Peyer's patch (tissue), 4 donors: Measurements from ENCODE around the gene CUL2. TPM values are rescaled to one million over a fixed set of nuclear protein-coding genes. Genes with fewer than 3 reads are reported as not detected.
"Not testable (repeated sequence)": the region's sequence is repeated elsewhere in the genome, so short reads cannot be mapped to it uniquely, and the experiment has no call there.

Experiments
- DNase-seq, 3 donors: peaks; one replicate each; pipeline ENCODE4 v3.0.0-alpha.2; 2017 to 2019
- H3K27ac ChIP-seq, 4 donors: fragments of 200-600 bp; sonication (generic); one replicate each; pipeline ENCODE4 v1.5.1; 2016 to 2019
- H3K27me3 ChIP-seq, 2 donors: fragments of 200-600 bp; sonication (generic); one replicate each; pipeline ENCODE4 v1.5.1; 2019
- H3K36me3 ChIP-seq, 3 donors: fragments of 200-600 bp; sonication (generic); one replicate each; pipeline ENCODE4 v1.5.1; 2016 to 2019
- H3K4me1 ChIP-seq, 4 donors: fragments of 200-600 bp; sonication (generic); one replicate each; pipeline ENCODE4 v1.5.1; 2016 to 2019
- H3K4me3 ChIP-seq, 4 donors: fragments of 200-600 bp; sonication (generic); 1 replicate in 3 of 4; 2 replicates in 1 of 4; pipeline ENCODE4 v1.5.1; 2016 to 2019; ENCODE audit warnings: mild to moderate bottlenecking in 1 of 4
- H3K9me3 ChIP-seq, 4 donors: fragments of 200-600 bp; sonication (generic); one replicate each; pipeline ENCODE4 v1.5.1; 2016 to 2019; ENCODE audit warnings: mild to moderate bottlenecking in 1 of 4
- POLR2A ChIP-seq, 2 donors: fragments of 450-650 bp; IDR thresholded peaks; one replicate each; pipeline ENCODE4 v1.5.1; 2017; ENCODE audit warnings: antibody characterized with exemption in 2 of 2, mild to moderate bottlenecking in 2 of 2, moderate library complexity in 2 of 2
- total RNA-seq, 4 donors: library from RNA; depleted of rRNA; stranded (reverse); fragments of >200 nt; gene quantifications; one replicate each; pipeline ENCODE4 v1.1.0, GENCODE V29; 2016
- TF ChIP-seq, protein P1 (sequence below), 6 experiments: fragments of 450-650 bp in 4 of 6; fragments of 200-600 bp in 2 of 6; sonication (generic) in 1 of 6; IDR thresholded peaks; one replicate each; pipeline ENCODE4 v1.5.1; 2017 to 2019; ENCODE audit warnings: antibody characterized with exemption in 6 of 6, mild to moderate bottlenecking in 3 of 6, moderate library complexity in 1 of 6

The CUL2 gene
- total RNA-seq, 4 donors from 2014 or later, result 13.8 to 21.6 (median 17.7) TPM

DNA sequence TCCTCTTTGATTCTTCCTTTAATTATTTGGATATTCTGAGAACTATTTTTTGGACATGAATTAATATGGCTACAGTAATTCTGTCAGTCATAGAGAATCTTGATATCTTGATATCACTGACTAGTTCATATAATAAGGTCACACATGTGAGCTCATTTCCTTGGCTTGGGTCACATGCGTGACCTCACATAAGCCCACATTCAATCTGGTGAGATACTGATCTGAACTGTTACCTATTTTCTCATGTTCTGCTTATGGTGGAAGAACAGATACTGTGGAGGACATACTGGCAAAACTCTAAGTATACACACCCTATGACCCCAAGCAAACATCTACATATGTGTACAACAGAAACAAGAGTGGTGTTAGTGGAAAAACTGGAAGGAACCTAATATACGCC is 44.1 kb downstream of the CUL2 start:
- H3K27me3 ChIP-seq, result no peaks in the 10 kb centered on the region
- H3K4me1 ChIP-seq, result no peaks in the 10 kb centered on the region
- H3K36me3 ChIP-seq, result peaks cover 0 to 55% (median 0%) of the 10 kb centered on the region in 3 donors
- no peak for TF ChIP-seq POLR2A (IDR thresholded peaks at IDR 0.05)
- TF ChIP-seq, protein P1, sequence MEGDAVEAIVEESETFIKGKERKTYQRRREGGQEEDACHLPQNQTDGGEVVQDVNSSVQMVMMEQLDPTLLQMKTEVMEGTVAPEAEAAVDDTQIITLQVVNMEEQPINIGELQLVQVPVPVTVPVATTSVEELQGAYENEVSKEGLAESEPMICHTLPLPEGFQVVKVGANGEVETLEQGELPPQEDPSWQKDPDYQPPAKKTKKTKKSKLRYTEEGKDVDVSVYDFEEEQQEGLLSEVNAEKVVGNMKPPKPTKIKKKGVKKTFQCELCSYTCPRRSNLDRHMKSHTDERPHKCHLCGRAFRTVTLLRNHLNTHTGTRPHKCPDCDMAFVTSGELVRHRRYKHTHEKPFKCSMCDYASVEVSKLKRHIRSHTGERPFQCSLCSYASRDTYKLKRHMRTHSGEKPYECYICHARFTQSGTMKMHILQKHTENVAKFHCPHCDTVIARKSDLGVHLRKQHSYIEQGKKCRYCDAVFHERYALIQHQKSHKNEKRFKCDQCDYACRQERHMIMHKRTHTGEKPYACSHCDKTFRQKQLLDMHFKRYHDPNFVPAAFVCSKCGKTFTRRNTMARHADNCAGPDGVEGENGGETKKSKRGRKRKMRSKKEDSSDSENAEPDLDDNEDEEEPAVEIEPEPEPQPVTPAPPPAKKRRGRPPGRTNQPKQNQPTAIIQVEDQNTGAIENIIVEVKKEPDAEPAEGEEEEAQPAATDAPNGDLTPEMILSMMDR (IDR thresholded peaks at IDR 0.05), result no peak
- no peak overlapping the region for H3K4me3 ChIP-seq
- no peak for DNase-seq
- H3K27ac ChIP-seq, result no peak overlapping the region
- H3K9me3 ChIP-seq, result no peaks in the 10 kb centered on the region

DNA sequence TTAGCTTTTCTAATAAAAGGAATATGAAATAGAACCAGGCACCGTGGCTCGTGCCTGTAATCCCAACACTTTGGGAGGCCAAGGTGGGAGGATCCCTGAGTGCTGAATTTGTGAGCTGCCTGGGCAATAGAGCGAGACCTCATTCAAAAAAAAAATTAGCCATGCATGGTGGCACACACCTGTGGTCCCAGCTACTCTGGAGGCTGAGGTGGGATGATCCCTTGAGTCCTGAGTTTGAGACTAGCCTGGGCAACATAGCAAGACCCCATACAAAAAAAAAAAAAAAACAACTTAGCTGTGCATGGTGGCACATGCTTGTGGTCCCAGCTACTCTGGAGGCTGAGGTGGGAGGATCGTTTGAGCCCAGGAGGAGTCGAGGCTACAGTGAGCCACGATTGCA is 44.9 kb downstream of the CUL2 start:
- H3K36me3 ChIP-seq, result peaks cover 0 to 48% (median 0%) of the 10 kb centered on the region in 3 donors
- DNase-seq, H3K27me3 ChIP-seq, H3K27ac ChIP-seq, H3K9me3 ChIP-seq, H3K4me3 ChIP-seq, H3K4me1 ChIP-seq: not testable (repeated sequence)

DNA sequence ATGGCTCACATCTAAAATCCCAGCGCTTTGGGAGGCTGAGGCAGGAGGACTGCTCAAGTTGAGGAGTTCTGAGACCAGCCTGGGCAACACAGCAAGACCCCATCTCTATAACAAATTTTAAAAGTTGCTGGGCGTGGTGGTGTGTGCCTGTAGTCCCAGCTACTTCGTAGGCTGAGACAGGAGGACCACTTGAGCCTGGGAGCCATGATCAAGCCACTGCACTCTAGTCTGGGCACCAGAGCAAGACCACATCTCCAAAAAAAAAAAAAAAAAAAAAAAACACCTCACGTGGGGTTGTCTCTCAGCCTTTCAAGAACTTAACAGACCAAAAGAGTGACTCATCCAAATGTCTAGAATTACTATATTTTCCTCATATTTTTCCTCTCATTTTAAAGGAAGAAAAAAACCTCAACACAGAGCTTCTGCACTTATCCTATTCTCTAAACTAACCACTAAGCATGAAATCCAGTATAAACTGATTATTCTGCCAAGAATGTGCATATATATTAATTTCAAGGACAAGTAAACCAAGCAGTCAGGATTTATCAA is 46.3 kb downstream of the CUL2 start:
- no peak overlapping the region for H3K27ac ChIP-seq
- H3K36me3 ChIP-seq, result peaks cover 0 to 48% (median 0%) of the 10 kb centered on the region in 3 donors
- H3K4me3 ChIP-seq, result no peak overlapping the region
- H3K9me3 ChIP-seq, result no peaks in the 10 kb centered on the region
- no peaks in the 10 kb centered on the region for H3K4me1 ChIP-seq
- H3K27me3 ChIP-seq, result no peaks in the 10 kb centered on the region
- TF ChIP-seq POLR2A (IDR thresholded peaks at IDR 0.05), result no peak
- TF ChIP-seq, protein P1 (IDR thresholded peaks at IDR 0.05), result no peak
- no peak for DNase-seq

DNA sequence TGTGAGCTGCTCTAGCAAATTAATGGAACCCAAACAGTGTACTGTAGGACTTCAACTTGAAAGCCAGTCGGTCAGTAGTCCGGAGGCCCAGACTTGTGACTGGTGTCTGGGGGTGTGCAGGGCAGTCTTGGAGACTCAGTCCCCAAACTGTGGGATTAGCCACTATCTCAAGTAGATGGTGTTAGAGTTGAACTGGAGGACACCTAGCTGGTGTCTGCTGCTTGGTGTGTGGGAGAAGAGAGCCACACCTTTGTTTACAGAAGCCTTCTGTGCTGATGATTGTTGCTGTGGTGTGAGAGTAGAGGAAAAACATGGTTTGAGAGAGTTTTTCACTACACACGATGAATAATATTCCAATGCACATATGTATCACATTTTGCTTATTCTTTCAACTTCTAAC is 47.4 kb downstream of the CUL2 start:
- Histone ChIP-seq H3K36me3 (peaks cover 0 to 47% (median 0%) of the 10 kb centered on the region in 3 donors), H3K4me3 (no peak overlapping the region), H3K4me1 (no peaks in the 10 kb centered on the region), H3K27me3 (no peaks in the 10 kb centered on the region), H3K9me3 (no peaks in the 10 kb centered on the region), H3K27ac (no peak overlapping the region)
- no peak for DNase-seq
- TF ChIP-seq, protein P1 (IDR thresholded peaks at IDR 0.05), result no peak
- TF ChIP-seq POLR2A (IDR thresholded peaks at IDR 0.05), result no peak

DNA sequence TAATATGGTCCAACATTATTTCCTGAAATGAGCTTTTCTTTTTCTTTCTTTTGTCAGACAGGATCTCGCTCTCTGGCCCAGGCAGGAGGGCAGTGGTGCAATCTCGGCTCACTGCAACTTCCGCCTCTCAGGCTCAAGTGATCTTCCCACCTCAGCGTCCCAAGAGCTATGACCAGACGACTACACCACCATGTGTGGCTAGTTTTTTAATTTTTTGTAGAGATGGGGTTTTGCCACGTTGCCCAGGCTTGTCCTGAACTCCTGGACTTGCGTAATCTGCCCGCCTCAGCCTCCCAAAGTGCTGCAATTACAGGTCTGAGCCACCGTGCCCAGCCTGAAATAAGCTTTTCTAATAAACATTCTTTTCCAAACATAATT is 48.6 kb downstream of the CUL2 start:
- no peaks in the 10 kb centered on the region for H3K9me3 ChIP-seq
- no peak overlapping the region for H3K4me3 ChIP-seq
- TF ChIP-seq, protein P1 (IDR thresholded peaks at IDR 0.05), result no peak
- no peak for TF ChIP-seq POLR2A (IDR thresholded peaks at IDR 0.05)
- H3K27me3 ChIP-seq, result no peaks in the 10 kb centered on the region
- no peaks in the 10 kb centered on the region for H3K4me1 ChIP-seq
- no peak for DNase-seq
- peaks cover 0 to 48% (median 0%) of the 10 kb centered on the region in 3 donors for H3K36me3 ChIP-seq
- H3K27ac ChIP-seq, result no peak overlapping the region

DNA sequence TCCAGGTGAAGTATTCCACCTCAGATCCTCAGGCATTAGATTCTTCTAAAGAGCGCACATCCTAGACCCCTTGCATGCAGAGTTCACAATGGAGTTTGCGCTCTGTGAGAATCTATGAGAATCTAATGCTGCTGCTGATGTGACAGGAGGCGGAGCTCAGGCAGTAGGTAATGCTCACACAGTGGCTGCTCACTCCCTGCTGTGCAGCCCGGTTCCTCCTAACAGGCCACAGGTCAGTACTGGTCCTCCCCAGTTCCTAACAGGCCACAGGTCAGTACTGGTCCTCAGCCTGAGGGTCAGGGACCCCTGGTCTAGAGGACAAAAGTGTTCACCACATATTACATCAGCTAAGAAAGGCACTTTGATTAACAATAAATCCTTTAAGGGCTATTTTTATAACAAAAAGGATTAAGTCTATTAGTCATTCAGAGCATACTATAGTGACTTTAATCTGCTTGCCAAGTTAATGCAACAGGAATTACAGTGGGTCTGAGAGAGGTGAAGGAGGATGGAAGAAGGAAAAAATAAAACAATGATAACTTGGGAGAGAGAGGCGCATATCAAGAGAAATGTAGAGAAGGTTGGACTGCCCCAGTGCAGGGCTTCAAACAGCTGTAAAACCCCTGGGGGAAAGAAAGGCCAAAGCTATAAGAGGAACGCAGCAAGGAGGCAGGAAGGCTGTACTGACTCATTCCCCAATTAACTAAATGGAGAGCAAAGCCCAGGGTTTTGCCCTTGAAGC is 49.2 kb downstream of the CUL2 start:
- DNase-seq, result no peak
- H3K36me3 ChIP-seq, result peaks cover 0 to 48% (median 0%) of the 10 kb centered on the region in 3 donors
- no peak overlapping the region for H3K27ac ChIP-seq
- TF ChIP-seq, protein P1 (IDR thresholded peaks at IDR 0.05), result no peak
- TF ChIP-seq POLR2A (IDR thresholded peaks at IDR 0.05), result no peak
- H3K27me3 ChIP-seq, result no peaks in the 10 kb centered on the region
- H3K4me3 ChIP-seq, result no peak overlapping the region
- no peaks in the 10 kb centered on the region for H3K4me1 ChIP-seq
- no peaks in the 10 kb centered on the region for H3K9me3 ChIP-seq
